ENCODE measurements around the gene CRTC3.

CRTC3 gene

GRCh38 chr15:90609242-90610180, 79.8 kb downstream of the CRTC3 start:
- H3K4me3 ChIP-seq (ENCODE audit: control insufficient read depth, low read depth, low read length): no peak overlapping the region
- TF ChIP-seq CTCF (conservative IDR thresholded peaks at IDR 0.05; ENCODE audit: control insufficient read depth, insufficient read depth, low read depth, low read length): no peak
- DNase-seq (ENCODE audit: low read depth): no peak

- no peak overlapping the region for H3K4me3 ChIP-seq (ENCODE audit: control insufficient read depth, low read depth, low read length)
- peak; percentile 80 for DNase-seq (ENCODE audit: low read depth)
- TF ChIP-seq CTCF (conservative IDR thresholded peaks at IDR 0.05; ENCODE audit: control insufficient read depth, insufficient read depth, low read depth, low read length): no peak
Observed at GRCh38 chr15:90610190-90610589, 80.5 kb downstream of the CRTC3 start.

GRCh38 chr15:90611157-90611556, 81.4 kb downstream of the CRTC3 start:
- no peak overlapping the region for H3K4me3 ChIP-seq (ENCODE audit: control insufficient read depth, low read depth, low read length)
- no peak for TF ChIP-seq CTCF (conservative IDR thresholded peaks at IDR 0.05; ENCODE audit: control insufficient read depth, insufficient read depth, low read depth, low read length)
- no peak for DNase-seq (ENCODE audit: low read depth)

DNA sequence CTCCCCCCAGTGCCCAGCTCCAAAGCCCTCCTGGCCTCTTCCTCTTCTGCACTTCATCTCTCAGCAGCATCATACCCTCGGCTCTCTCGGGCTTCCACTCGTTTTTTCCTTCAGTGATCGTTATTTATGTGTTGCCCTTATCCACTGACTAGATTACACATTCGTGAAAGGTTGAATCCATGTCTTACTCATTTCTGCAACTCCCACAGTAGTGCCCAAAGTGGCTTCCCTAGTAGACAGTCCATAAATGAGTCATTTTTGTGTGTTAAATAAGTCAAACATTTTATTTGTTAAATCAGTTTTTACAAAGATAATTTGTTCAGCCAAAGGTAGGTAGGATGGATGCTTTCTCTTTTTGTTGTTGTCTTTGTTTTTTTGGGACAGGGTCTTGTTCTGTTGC, 87.4 kb downstream of the CRTC3 start:
- no peak overlapping the region for H3K4me3 ChIP-seq (ENCODE audit: control insufficient read depth, low read depth, low read length)
- TF ChIP-seq CTCF (conservative IDR thresholded peaks at IDR 0.05; ENCODE audit: control insufficient read depth, insufficient read depth, low read depth, low read length): no peak
- DNase-seq (ENCODE audit: low read depth): peak; percentile 54

GRCh38 chr15:90617668-90618097, 88.0 kb downstream of the CRTC3 start:
- no peak for TF ChIP-seq CTCF (conservative IDR thresholded peaks at IDR 0.05; ENCODE audit: control insufficient read depth, insufficient read depth, low read depth, low read length)
- no peak overlapping the region for H3K4me3 ChIP-seq (ENCODE audit: control insufficient read depth, low read depth, low read length)
- DNase-seq (ENCODE audit: low read depth): no peak

GRCh38 chr15:90618330-90619125, 88.8 kb downstream of the CRTC3 start:
- peak; percentile 64 for DNase-seq (ENCODE audit: low read depth)
- no peak for TF ChIP-seq CTCF (conservative IDR thresholded peaks at IDR 0.05; ENCODE audit: control insufficient read depth, insufficient read depth, low read depth, low read length)

More at GRCh38 chr15:90618330-90619125, 88.8 kb downstream of the CRTC3 start:
- H3K4me3 ChIP-seq (ENCODE audit: control insufficient read depth, low read depth, low read length): no peak overlapping the region
